CD4-positive, alpha-beta T cell treated with Interleukin-4 for 4 hours (primary cell): ENCODE measurements around the gene ATP10D.
"Not testable (repeated sequence)": the region's sequence is repeated elsewhere in the genome, so short reads cannot be mapped to it uniquely, and the experiment has no call there.

Source experiments
- DNase-seq: peaks from one replicate; pipeline ENCODE4 v3.0.0-alpha.2; 2020

Gene ATP10D

GRCh38 chr4:47485047-47485692 is at the start of gene ATP10D:
TSS of gene ATP10D (plus strand) at chr4:47485275. CDS start at chr4:47512541, 27,266 bp downstream.
- DNase-seq: peak; percentile 71

DNA sequence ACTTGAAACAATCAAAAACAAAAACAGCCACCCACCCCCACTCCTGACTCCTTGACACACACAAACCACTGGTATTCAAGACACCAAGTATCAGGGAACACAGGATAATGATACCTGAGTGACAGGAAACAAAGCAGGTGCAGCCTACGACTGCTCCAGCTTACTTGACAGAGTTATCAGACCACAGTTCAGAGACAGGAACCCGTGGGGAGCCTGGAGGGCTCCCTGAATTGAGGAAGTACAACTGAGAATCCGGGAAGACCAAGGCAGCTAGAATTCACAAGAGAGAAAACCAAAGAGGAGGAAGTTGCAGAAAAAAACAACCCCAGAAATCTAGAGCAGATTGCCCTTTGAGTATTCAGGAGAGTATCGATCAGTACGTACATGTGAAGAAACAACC is 42.1 kb upstream of the ATP10D start:
- DNase-seq: no peak

DNA sequence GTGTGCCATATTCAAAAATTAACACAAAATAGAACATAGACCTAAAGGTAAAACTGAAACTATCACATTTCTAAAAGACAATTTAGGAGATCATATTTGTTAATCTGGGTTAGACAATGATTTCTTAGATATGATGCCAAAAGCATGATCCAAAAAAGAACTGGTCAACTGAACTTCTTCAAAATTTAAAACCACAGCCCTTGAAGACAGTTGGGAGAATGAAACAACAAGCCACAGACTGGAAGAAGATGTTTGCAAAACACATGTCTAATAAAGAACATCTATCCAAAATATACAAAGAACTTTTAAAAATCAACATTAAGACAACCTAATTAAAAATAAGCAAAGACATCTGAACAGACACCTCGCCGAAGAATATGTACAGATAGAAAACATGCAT is 41.0 kb upstream of the ATP10D start:
- no peak for DNase-seq

- no peak for DNase-seq
Observed at GRCh38 chr4:47451657-47452056, 33.4 kb upstream of the ATP10D start.

- no peak for DNase-seq
Observed at GRCh38 chr4:47462799-47463234, 22.3 kb upstream of the ATP10D start.

- peak; percentile 98 for DNase-seq
Observed at GRCh38 chr4:47463235-47463956, 21.7 kb upstream of the ATP10D start, which contains the start of gene COMMD8. TSS of gene COMMD8 (minus strand) at chr4:47463702. CDS start at chr4:47463651, 51 bp downstream.

DNA sequence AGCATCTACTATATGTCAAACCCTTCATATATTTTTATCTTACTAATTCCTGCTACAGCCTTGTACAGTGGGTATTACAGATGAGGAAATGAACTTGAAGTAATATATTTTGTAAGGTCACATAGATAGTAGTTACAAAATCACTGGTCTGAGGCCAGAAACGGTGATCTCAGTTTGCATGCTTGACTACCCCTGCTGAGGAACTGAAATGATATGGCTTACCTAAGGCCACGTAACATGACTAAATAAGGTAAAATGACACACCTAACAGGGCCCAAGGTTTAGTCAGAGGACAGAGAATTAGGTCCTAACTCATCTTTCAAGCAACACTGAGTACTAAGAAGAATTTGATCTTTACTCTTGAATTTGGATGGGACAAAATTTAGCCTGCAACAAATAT is 20.1 kb upstream of the ATP10D start:
- no peak for DNase-seq

DNA sequence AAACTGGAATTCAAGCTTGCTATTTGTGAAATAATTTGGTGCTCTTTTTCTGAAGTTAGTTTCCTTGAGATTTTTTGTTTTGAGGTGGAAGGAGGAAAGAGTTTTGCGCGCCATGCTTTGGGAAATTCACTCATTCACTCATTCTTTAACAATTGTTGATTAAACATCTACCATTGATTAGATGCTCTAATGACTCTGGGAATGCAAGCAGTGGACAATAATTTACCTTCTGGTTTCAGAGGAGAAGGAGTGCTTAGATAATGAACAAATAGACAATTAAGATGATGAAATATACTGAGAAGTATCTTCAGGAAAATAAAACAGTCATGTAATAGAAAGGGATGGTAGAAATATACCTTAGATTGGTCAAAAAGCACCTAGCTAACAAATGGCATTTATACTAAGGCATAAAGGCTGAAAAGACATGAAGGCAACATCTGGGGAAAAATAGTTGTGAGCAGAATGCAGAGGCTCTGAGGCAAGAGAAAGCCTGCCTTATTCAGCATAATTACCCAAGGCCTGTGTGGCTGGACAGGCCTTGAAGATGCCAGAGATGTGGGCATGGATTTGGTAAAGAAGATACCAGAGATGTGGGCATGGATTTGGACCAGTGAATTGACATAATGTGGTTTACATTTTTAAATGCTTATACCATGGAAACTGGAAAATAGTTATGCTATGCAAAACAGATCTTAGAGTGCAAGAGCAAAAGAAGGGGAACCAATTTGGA is 18.9 kb upstream of the ATP10D start:
- no peak for DNase-seq

- DNase-seq: no peak
Observed at GRCh38 chr4:47468706-47469365, 16.2 kb upstream of the ATP10D start.

DNA sequence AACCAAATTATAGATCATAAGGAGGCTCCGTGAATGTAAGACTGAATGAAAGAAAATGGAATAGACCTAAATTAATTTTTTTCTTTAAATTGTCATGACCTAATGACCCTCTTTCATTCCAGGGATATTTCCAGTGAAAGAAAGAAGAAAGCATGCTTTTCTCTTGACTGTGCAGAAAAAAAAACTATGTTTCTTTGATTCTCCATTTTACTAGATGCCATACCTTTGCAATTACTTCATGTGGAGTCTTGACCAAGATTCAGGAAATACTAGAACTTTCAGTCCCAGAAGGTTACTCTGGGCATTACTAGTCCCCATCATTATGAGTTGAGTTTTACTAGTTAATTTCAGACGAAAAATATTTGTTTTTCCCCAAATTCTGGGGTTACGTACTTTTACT is 15.1 kb upstream of the ATP10D start:
- DNase-seq: no peak

- DNase-seq: no peak
Observed at GRCh38 chr4:47471064-47471463, 14.0 kb upstream of the ATP10D start.

GRCh38 chr4:47471591-47471990 is 13.5 kb upstream of the ATP10D start:
- no peak for DNase-seq

DNA sequence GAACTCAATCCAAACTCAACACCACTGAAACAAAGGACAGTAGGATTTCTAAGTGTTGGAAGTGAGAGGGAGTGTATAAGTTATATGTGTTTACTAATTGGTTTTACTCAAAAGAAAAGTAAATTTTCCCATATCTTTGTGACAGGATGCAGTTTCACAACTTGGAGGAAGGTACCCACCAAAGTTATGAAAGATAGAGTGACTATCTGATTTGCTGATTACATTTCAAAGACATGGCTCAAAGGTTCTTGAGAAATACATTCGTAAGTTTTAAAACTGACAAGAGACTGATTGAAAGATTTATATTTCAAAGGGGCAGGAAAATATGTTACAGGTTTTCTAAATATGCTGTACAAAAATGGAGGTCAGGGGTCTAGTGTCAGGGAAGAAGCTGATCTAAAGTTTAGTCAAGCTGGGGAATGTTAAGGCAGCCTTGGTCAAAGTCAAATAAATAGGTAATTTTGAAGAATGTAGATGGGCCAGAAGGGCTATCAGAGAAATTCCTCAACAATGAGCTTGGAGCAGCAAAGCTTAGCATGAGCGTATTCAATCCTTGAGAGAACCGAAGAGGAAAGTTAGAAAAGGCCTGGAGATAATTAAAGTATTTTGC is 11.8 kb upstream of the ATP10D start:
- no peak for DNase-seq

- DNase-seq: no peak
Observed at GRCh38 chr4:47474799-47475198, 10.3 kb upstream of the ATP10D start.

DNA sequence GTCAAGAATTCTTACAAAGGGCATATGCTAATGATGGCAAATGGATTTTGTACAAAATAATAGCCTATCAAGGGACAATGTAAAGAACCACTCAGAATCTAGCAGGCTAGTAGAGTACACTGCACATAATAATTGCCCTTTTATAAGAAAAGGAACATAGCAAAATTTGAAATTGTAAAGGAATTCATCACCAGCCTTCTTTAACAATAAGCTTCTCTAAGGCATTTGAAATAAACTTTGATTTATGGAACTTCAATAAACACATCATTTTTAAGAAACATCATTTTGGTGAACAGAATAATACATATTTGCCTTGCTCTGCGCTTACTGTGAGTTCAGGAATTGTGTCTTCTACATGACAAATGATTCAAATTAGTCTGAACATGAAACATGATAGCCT is 9.7 kb upstream of the ATP10D start:
- DNase-seq: no peak

DNA sequence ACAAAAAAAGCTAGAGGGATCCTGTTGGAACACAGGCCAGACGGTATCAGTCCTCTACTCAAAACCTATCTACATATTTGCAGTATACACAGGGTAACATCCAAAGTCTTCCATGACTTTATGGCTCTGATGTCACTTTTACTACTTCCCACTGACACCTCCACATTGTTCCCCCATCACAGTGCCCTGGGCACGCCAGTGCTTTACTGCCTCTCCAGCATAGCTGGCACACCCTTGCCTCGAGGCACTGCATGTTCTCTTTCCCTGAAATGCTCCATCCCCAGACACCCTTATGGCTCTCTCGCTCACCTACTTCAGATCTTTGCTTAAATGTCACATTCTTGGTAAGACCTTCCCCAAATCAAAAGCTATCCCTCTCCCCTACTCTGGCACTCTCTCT is 6.3 kb upstream of the ATP10D start:
- no peak for DNase-seq

DNA sequence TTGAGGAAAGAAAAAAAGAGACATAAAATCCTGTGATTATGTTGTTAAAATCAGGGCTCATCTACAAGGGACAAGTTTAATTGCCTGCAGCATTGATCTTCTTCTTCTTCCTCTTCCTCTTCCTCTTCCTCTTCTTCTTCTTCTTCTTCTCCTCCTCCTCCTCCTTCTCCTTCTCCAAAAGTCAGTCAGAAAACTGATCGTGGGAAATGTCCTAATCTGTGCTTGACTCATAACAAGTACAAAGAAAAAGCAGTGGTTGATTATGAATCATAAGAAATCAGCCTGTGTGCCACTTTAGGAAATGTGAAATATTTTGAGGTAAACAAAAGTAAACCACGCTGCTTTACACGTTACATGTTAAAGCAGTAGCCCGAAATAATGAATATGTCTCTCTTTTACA is 2.7 kb upstream of the ATP10D start:
- DNase-seq: peak; percentile 28

GRCh38 chr4:47483745-47484144 is 1.3 kb upstream of the ATP10D start:
- DNase-seq: no peak

GRCh38 chr4:47484168-47484567 is 907 bp upstream of the ATP10D start:
- DNase-seq: no peak

DNA sequence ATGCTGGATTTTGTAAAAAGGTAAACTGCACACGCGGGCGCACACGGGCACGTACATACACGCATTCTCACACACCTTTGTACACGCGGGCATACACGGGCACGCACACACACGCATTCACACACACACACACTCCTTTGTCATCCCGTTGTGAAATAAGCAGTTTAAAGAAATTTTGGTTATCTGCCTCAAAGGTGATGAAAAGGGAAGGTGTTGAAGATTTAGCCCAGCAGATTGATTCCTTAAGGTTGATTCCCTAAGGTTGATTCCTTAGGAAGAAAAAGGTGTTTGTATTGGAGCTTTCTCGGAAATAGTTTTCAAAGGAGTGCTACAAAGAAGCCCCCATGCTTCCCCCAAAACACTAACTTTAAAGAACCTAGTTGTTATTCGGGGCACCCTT is 693 bp downstream of the ATP10D start:
- DNase-seq: no peak

DNA sequence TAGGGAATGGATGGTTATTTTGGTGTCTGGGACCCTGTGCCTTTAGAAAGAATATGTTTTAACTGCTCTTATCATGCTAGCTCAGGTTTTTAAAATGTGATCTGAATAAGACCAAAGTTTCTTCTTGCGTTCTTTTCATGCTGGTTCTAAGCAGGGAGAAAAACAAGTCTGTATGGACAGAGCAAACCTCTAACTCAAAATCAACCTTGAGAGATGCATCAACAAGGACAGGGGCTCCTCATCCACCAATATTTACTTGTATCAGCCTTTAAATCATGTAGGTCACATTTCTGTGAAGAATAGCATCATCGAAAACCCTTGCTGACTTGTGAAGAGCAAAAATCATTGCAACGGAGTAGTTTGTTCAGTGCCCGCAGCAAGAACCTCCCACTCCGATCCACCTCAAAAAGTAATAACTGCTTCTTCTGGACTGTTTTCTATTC is 1.2 kb downstream of the ATP10D start:
- no peak for DNase-seq

- not testable (repeated sequence) for DNase-seq
Observed at GRCh38 chr4:47486727-47487126, 1.7 kb downstream of the ATP10D start.

DNA sequence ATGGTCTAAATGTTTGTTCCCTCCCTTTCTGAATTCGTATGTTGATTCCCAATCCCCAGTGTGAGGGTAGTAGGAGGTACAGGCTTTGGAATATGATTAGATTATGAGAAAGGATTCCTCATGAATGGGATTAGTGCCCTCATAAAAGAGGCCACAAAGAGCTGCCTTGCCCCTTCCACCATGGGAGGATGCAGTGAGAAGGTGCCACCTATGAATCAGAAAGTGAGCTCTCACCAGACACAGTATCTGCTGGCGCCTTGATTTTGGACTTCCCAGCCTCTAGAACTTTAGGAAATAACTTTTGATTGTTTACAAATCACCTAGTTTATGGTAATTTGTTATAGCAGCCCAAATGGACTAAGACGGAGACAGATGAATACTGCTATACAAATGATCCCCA is 3.6 kb downstream of the ATP10D start:
- DNase-seq: no peak
